ENCODE results near the gene ARCN1. TPM values are rescaled to one million over a fixed set of nuclear protein-coding genes. Genes with fewer than 3 reads are reported as not detected.
"Not testable (repeated sequence)": the region's sequence is repeated elsewhere in the genome, so short reads cannot be mapped to it uniquely, and the experiment has no call there.

ARCN1 gene
- polyA plus RNA-seq, 1 donor from 2014 or later: 67.2 TPM

- Histone ChIP-seq H3K36me3 (ENCODE audit: insufficient read depth, low read length) (no peaks in the 10 kb centered on the region), H4K20me1 (ENCODE audit: insufficient read depth) (no peaks in the 10 kb centered on the region), H2AFZ (ENCODE audit: low read depth, low read length) (no peak overlapping the region), H3K9me3 (ENCODE audit: low read length) (no peaks in the 10 kb centered on the region), H3K27ac (ENCODE audit: low read length) (peak overlapping the region; percentile 93), H3F3A (ENCODE audit: insufficient read depth, low read length, poor library complexity, severe bottlenecking) (peaks cover 3% of the 10 kb centered on the region), H3K27me3 (ENCODE audit: insufficient read depth, low read depth, low read length) (no peaks in the 10 kb centered on the region), H3K9me2 (ENCODE audit: insufficient read depth, low read length) (no peaks in the 10 kb centered on the region), H3K79me2 (replicated peaks; ENCODE audit: insufficient read depth, low read length) (peaks cover 55% of the 10 kb centered on the region), H3K4me2 (ENCODE audit: low read length) (peak overlapping the region; percentile 74), H3K9ac (ENCODE audit: low read length) (peak overlapping the region; percentile 97), H3K4me3 (ENCODE audit: low read length) (peak overlapping the region; percentile 89)
- TF ChIP-seq EP300 (conservative IDR thresholded peaks at IDR 0.05; ENCODE audit: poor library complexity, severe bottlenecking) (no peak), MXI1 (conservative IDR thresholded peaks at IDR 0.05; ENCODE audit: poor library complexity, severe bottlenecking) (peak; percentile 29), REST (IDR thresholded peaks at IDR 0.05; ENCODE audit: borderline replicate concordance) (no peak), POLR2AphosphoS5 (IDR thresholded peaks at IDR 0.05) (peak; percentile 10), SMC3 (conservative IDR thresholded peaks at IDR 0.05; ENCODE audit: poor library complexity) (no peak), TAF1 (IDR thresholded peaks at IDR 0.05; ENCODE audit: low read depth) (no peak), RAD21 (conservative IDR thresholded peaks at IDR 0.05) (no peak)
Measured at GRCh38 chr11:118572981-118573550, 857 bp downstream of the ARCN1 start.

GRCh38 chr11:118574636-118575035 lies 2.4 kb downstream of the ARCN1 start:
- Histone ChIP-seq H4K20me1 (ENCODE audit: insufficient read depth) (no peaks in the 10 kb centered on the region), H3K9me3 (ENCODE audit: low read length) (no peaks in the 10 kb centered on the region), H3K36me3 (ENCODE audit: insufficient read depth, low read length) (no peaks in the 10 kb centered on the region), H3K27me3 (ENCODE audit: insufficient read depth, low read depth, low read length) (no peaks in the 10 kb centered on the region), H3K9ac (ENCODE audit: low read length) (no peak overlapping the region), H3K27ac (ENCODE audit: low read length) (no peak overlapping the region), H2AFZ (ENCODE audit: low read depth, low read length) (no peak overlapping the region), H3F3A (ENCODE audit: insufficient read depth, low read length, poor library complexity, severe bottlenecking) (peaks cover 3% of the 10 kb centered on the region), H3K79me2 (replicated peaks; ENCODE audit: insufficient read depth, low read length) (peaks cover 68% of the 10 kb centered on the region), H3K9me2 (ENCODE audit: insufficient read depth, low read length) (no peaks in the 10 kb centered on the region), H3K4me3 (ENCODE audit: low read length) (peak overlapping the region; percentile 89), H3K4me2 (ENCODE audit: low read length) (peak overlapping the region; percentile 74)
- TF ChIP-seq REST (IDR thresholded peaks at IDR 0.05; ENCODE audit: borderline replicate concordance) (no peak), TAF1 (IDR thresholded peaks at IDR 0.05; ENCODE audit: low read depth) (no peak), EP300 (conservative IDR thresholded peaks at IDR 0.05; ENCODE audit: poor library complexity, severe bottlenecking) (no peak), MXI1 (conservative IDR thresholded peaks at IDR 0.05; ENCODE audit: poor library complexity, severe bottlenecking) (no peak), CTCF (IDR thresholded peaks at IDR 0.05; ENCODE audit: poor library complexity, severe bottlenecking) (no peak), SMC3 (conservative IDR thresholded peaks at IDR 0.05; ENCODE audit: poor library complexity) (no peak), RAD21 (conservative IDR thresholded peaks at IDR 0.05) (no peak)

GRCh38 chr11:118577995-118578394 lies 5.8 kb downstream of the ARCN1 start:
- not testable (repeated sequence) for H3K4me2 ChIP-seq (ENCODE audit: low read length); H3K36me3 ChIP-seq (ENCODE audit: insufficient read depth, low read length); H2AFZ ChIP-seq (ENCODE audit: low read depth, low read length); H4K20me1 ChIP-seq (ENCODE audit: insufficient read depth); H3K9ac ChIP-seq (ENCODE audit: low read length); H3K9me3 ChIP-seq (ENCODE audit: low read length); H3K27me3 ChIP-seq (ENCODE audit: insufficient read depth, low read depth, low read length); H3K4me3 ChIP-seq (ENCODE audit: low read length); H3F3A ChIP-seq (ENCODE audit: insufficient read depth, low read length, poor library complexity, severe bottlenecking); H3K9me2 ChIP-seq (ENCODE audit: insufficient read depth, low read length); H3K27ac ChIP-seq (ENCODE audit: low read length)
- H3K79me2 ChIP-seq (replicated peaks; ENCODE audit: insufficient read depth, low read length): peaks cover 70% of the 10 kb centered on the region
